Adrenal gland (tissue), 12 donors: Measurements from ENCODE around the gene CCIN. TPM values are rescaled to one million over a fixed set of nuclear protein-coding genes. Genes with fewer than 3 reads are reported as not detected.
A peak's percentile ranks its signal among the peaks of the same experiment; 100 is the strongest.

Experiments used
- DNase-seq, 7 donors: peaks; one replicate each; pipeline ENCODE4 v3.0.0-alpha.2; 2019 to 2020
- H3K27ac ChIP-seq, 5 donors: fragments of 200-600 bp; sonication (generic) in 4 of 5; 1 replicate in 3 of 5; 2 replicates in 2 of 5; pipeline versions ENCODE4 v1.5.1 to v1.8.0; 2016 to 2020; ENCODE audit warnings: mild to moderate bottlenecking in 1 of 5
- H3K27me3 ChIP-seq: fragments of 200-600 bp; 2 replicates; pipeline ENCODE4 v1.8.0; 2021
- H3K36me3 ChIP-seq, 2 donors: fragments of 200-600 bp; replicated peaks in 1 of 2; 1 replicate in 1 of 2; 2 replicates in 1 of 2; pipeline versions ENCODE4 v1.5.1 to v1.8.0; 2018 to 2022
- H3K4me1 ChIP-seq, 2 donors: fragments of 200-600 bp; replicated peaks in 1 of 2; 1 replicate in 1 of 2; 2 replicates in 1 of 2; pipeline versions ENCODE4 v1.5.1 to v1.8.0; 2018 to 2021
- H3K4me3 ChIP-seq, 4 donors: fragments of 200-600 bp; sonication (generic) in 3 of 4; one replicate each; pipeline ENCODE4 v1.5.1; 2016 to 2018
- H3K9me3 ChIP-seq, 3 donors: fragments of 200-600 bp; sonication (generic) in 1 of 3; replicated peaks in 1 of 3; 1 replicate in 2 of 3; 2 replicates in 1 of 3; pipeline versions ENCODE4 v1.5.1 to v1.8.0; 2016 to 2021
- POLR2A ChIP-seq, 2 donors: fragments of 450-650 bp; IDR thresholded peaks; one replicate each; pipeline ENCODE4 v1.6.1; 2017; ENCODE audit warnings: antibody characterized with exemption in 2 of 2, mild to moderate bottlenecking in 2 of 2, moderate library complexity in 1 of 2
- WGBS, 4 donors: extraction: QIAGEN DNeasy Blood & Tissue Kit in 2 of 4; methylation state at CpG; one replicate each; pipeline versions ENCODE4 v1.1.5 to v1.1.7; 2013 to 2017; 5-methylcytosine and 5-hydroxymethylcytosine counted together
- intact Hi-C, 2 donors: fragments of 100-400 bp; cut with DNase I; formaldehyde crosslinking; loops; one replicate each; pipeline versions ENCODE4 v1.14.1 to v1.15.0; 2022 to 2023
- polyA plus RNA-seq, 3 donors: library from polyadenylated mRNA; stranded (reverse); fragments of 200-250 nt in 2 of 3; fragments of 350-450 nt in 1 of 3; fragmentation: Illumina TruSeq in 1 of 3; extraction: RNeasy Lipid Tissue Mini Kit (QIAGEN cat#74804) in 1 of 3; gene quantifications; one replicate each; pipeline ENCODE4 v1.2.3, GENCODE V29; 2013 to 2014
- total RNA-seq, 9 donors: library from RNA; depleted of rRNA in 4 of 9; stranded (reverse); fragments of >200 nt in 4 of 9; fragments of 120-200 nt in 1 of 9; fragmentation: NEBNext Ultra II Directional in 1 of 9; extraction: Animal tissue kit (Norgen Biotek cat#: 25700) in 1 of 9; gene quantifications; one replicate each; pipeline versions ENCODE4 v1.1.0 to v1.2.4, GENCODE V29; 2013 to 2023
- TF ChIP-seq, protein P1 (sequence below), 6 experiments: fragments of 450-650 bp in 4 of 6; fragments of 200-600 bp in 2 of 6; sonication (generic) in 1 of 6; IDR thresholded peaks; 1 replicate in 5 of 6; 2 replicates in 1 of 6; pipeline versions ENCODE4 v1.5.1 to v1.8.0; 2016 to 2021; ENCODE audit warnings: antibody characterized with exemption in 6 of 6, mild to moderate bottlenecking in 2 of 6, moderate library complexity in 1 of 6
- donor health status: healthy with polysubstance abuse.
- donor health status: Bipolar disorder and iron deficiency.
- donor health status: DM: yes; HTN: yes; CAD: no.
- donor health status: DM: no; HTN: no; CAD: no.
- donor health status: DM: no; HTN: no; CAD: no.
- donor health status: DM: yes; HTN: yes; CAD: no.

CCIN gene
- total and polyA plus RNA-seq, 12 donors, result 0.20 to 1.9 (median 0.49) TPM

DNA sequence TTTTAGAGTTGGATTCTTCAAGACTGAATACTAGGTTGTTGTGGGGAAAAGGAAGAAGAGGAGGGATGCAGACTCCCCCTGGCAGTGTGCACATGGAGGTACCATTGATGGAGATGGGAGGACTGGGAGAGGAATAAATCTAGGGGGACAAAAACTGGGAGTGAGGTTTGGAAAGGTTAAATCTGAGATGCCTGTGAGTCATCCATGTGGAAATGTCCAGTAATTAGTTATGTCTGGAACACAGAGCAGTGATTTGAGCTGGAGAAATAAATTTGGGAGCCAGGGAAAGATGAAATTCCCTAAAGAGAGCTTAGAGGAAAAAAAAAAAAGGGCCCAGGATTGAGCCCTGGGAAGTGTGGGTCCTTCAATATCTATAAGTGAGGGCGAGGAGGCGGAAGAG lies 8.0 kb upstream of the CCIN start:
- H3K9me3 ChIP-seq, result no peaks in the 10 kb centered on the region
- WGBS, 4 donors, result 73 to 85% (median 76%) methylated on average over 2 of the region's 2 CpGs
- no peak for DNase-seq
- H3K27me3 ChIP-seq, result no peaks in the 10 kb centered on the region
- H3K4me3 ChIP-seq, result no peak overlapping the region
- intact Hi-C loops, result loop anchor here in 1 of 2 donors (10.0 kb wide), 1 partner anchor 136 kb away; no protein-coding TSS in a partner anchor
- peaks cover 11 to 28% of the 10 kb centered on the region in 2 donors for H3K4me1 ChIP-seq
- H3K27ac ChIP-seq, result peak overlapping the region in 4 of 5 donors; percentile 1 to 90 (median 28)
- no peaks in the 10 kb centered on the region for H3K36me3 ChIP-seq
- TF ChIP-seq, protein P1, sequence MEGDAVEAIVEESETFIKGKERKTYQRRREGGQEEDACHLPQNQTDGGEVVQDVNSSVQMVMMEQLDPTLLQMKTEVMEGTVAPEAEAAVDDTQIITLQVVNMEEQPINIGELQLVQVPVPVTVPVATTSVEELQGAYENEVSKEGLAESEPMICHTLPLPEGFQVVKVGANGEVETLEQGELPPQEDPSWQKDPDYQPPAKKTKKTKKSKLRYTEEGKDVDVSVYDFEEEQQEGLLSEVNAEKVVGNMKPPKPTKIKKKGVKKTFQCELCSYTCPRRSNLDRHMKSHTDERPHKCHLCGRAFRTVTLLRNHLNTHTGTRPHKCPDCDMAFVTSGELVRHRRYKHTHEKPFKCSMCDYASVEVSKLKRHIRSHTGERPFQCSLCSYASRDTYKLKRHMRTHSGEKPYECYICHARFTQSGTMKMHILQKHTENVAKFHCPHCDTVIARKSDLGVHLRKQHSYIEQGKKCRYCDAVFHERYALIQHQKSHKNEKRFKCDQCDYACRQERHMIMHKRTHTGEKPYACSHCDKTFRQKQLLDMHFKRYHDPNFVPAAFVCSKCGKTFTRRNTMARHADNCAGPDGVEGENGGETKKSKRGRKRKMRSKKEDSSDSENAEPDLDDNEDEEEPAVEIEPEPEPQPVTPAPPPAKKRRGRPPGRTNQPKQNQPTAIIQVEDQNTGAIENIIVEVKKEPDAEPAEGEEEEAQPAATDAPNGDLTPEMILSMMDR (IDR thresholded peaks at IDR 0.05), result no peak
- TF ChIP-seq POLR2A (IDR thresholded peaks at IDR 0.05), result no peak

DNA sequence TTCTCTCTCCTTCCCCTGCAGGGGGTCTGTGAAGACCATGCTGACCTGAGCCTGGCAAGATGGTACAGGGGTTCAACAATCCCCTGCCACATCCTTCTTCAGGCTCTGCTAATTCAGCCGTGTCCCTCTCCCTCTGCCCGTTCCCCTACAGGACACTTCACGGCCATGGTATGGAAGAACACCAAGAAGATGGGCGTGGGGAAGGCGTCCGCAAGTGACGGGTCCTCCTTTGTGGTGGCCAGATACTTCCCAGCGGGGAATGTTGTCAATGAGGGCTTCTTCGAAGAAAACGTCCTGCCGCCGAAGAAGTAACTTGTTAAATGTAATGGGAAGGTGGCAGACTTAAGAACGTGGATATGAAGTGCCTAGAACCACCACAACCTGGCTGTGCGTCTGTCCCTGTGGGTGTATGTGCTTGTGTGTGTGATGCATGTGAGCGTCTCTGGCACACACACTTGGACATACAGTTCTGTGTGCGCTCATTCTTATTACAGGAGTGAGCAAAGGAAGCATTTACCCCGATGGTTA lies 6.9 kb upstream of the CCIN start:
- intact Hi-C loops, result loop anchor here in 1 of 2 donors (10.0 kb wide), 1 partner anchor 137 kb away; no protein-coding TSS in a partner anchor
- Histone ChIP-seq H3K4me1 (peaks cover 11 to 28% of the 10 kb centered on the region in 2 donors), H3K4me3 (no peak overlapping the region), H3K27me3 (no peaks in the 10 kb centered on the region), H3K9me3 (no peaks in the 10 kb centered on the region), H3K27ac (peak overlapping the region in 2 of 5 donors; percentile 37 to 90), H3K36me3 (no peaks in the 10 kb centered on the region)
- 92 to 95% (median 94%) methylated on average over 17 of the region's 17 CpGs for WGBS, 4 donors
- TF ChIP-seq POLR2A (IDR thresholded peaks at IDR 0.05), result no peak
- TF ChIP-seq, protein P1 (IDR thresholded peaks at IDR 0.05), result no peak
- DNase-seq, result no peak

DNA sequence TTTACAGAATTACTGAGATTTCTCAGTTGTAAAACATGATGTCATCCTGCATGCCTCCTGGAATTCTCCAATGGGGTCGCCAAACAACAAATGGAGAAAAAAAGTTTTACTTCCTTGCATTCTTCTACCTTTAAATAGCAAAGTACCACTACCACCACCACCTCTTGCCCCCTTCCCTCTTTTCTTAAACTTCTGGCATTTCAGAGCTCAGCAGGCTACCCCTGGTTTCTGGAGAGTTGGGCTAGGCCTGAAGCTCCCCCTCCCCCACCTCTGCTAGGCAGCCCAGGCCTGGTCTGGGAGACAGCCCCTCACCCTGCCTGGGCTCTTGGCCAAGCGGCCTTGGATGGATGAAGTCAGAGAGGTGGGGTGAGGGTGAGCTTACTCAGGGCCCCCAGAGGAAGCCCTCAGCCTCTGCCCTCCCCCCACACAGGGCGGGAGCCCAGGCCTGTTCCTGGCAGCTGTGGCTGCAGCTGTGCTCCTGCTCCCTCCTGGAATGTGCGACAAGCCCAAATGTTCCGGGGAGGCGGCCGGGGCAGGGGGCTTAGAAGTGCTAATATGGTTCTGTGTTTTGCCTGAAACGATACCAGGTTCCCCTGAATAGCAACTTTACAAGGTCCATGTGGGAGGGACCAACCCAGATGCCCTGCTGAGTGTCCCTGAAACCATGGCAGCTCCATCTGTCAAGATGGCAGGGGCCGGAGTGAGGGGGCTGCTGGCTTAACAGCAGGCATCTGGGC lies 6.0 kb upstream of the CCIN start:
- intact Hi-C loops, result loop anchor here in 1 of 2 donors (10.0 kb wide), 1 partner anchor 138 kb away; no protein-coding TSS in a partner anchor
- TF ChIP-seq, protein P1 (IDR thresholded peaks at IDR 0.05), result no peak
- no peak for TF ChIP-seq POLR2A (IDR thresholded peaks at IDR 0.05)
- peaks cover 11 to 28% of the 10 kb centered on the region in 2 donors for H3K4me1 ChIP-seq
- H3K27ac ChIP-seq, result peak overlapping the region; percentile 67 to 90 (median 82)
- DNase-seq, result peak; percentile 92 to 96 (median 94)
- no peaks in the 10 kb centered on the region for H3K9me3 ChIP-seq
- no peaks in the 10 kb centered on the region for H3K27me3 ChIP-seq
- no peaks in the 10 kb centered on the region for H3K36me3 ChIP-seq
- WGBS, 4 donors, result 20 to 58% (median 31%) methylated on average over 2 to 9 of the region's 9 CpGs
- H3K4me3 ChIP-seq, result no peak overlapping the region

DNA sequence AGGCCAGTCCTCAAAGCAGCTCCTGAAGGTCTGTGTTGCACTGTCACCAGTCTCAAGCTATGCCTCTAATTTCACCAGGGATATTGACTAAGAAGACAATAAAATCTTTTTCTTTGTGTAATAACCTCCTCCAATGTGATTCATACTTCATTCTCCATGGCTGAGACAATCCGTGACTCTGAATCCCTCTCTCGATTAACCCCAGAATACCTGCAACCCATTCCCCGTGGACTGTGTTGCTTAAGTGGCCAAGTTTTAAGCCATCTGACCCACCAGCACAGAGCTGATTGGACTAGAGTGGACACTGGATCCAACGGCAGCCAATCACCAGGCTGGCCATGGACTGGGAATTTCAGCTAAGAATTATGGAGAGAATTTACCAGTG lies 5.4 kb upstream of the CCIN start:
- 32 to 44% (median 36%) methylated on average over 4 of the region's 4 CpGs for WGBS, 4 donors
- Histone ChIP-seq H3K9me3 (no peaks in the 10 kb centered on the region), H3K27ac (peak overlapping the region; percentile 67 to 90 (median 82)), H3K4me3 (no peak overlapping the region), H3K27me3 (no peaks in the 10 kb centered on the region), H3K4me1 (peaks cover 11 to 25% of the 10 kb centered on the region in 2 donors), H3K36me3 (no peaks in the 10 kb centered on the region)
- intact Hi-C loops, result loop anchor here in 1 of 2 donors (10.0 kb wide), 1 partner anchor 139 kb away; no protein-coding TSS in a partner anchor
- TF ChIP-seq, protein P1 (IDR thresholded peaks at IDR 0.05), result no peak
- TF ChIP-seq POLR2A (IDR thresholded peaks at IDR 0.05), result peak in 1 of 2 donors; percentile 38
- peak in 2 of 7 donors; percentile 41 to 47 for DNase-seq
